GM21786 (cell line): ENCODE measurements around the gene MESD.

ENCODE experiments used
- ATAC-seq: cut with Tn5 transposase; IDR thresholded peaks from one replicate; pipeline ENCODE4 v1.9.1; 2021; ENCODE audit not compliant: unreplicated experiment

The MESD gene

DNA sequence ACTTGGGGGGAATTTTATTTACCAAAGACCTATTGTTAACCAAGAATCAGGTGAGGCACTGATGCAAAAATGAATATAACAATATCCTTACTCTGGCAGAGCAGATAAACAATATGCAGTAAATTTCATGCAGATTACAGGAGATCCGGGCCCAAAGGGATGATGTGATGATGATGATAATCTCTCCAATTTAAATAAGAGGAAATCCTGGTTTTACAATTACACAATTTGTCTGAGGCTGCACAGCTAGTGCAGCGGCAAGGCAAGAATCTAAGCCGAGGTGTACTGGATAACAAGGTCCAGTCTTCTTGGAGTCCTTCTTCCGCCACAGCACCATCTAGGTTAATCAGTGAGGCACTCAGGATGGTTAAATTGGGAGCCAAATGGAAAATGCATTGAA, 2.4 kb upstream of the MESD start:
- ATAC-seq, result no peak

DNA sequence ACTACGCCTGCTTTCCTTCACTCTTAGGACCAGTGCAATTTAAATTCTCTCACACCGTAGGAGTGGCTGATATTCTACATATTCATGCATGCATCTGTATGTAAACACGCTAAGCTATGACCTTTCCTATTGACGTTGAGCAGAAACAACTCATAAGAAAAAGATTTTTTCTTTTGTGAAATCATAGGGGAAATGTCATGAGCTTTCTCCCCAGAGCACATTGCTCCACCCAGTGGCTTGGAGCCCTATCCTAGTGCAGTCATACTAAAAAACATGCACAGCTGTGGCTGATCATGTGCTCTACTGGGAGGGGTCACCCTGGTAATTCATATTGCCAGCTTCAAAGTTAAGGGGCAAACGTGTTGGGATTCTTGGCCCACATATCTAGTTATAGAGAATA, 1.8 kb upstream of the MESD start:
- no peak for ATAC-seq

DNA sequence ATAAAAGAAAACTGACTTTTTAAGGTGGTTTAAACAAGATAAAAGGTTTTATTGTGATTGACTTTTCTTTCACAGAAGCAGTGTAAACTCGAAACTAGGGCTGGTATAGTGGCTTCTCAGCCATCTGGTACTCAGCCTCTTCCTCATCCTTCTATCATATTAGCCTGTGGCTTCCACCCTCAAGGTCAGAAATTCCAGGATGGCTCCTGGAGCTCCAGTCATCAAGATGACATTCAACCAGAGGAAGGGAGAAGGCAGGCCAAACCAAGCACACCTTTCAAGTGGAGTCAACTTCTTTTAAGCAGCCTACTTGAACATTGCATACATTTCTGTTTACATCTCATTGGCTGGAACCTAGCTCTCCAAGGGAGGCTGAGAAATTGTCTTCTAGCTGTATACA, 1.3 kb upstream of the MESD start:
- ATAC-seq, result no peak

DNA sequence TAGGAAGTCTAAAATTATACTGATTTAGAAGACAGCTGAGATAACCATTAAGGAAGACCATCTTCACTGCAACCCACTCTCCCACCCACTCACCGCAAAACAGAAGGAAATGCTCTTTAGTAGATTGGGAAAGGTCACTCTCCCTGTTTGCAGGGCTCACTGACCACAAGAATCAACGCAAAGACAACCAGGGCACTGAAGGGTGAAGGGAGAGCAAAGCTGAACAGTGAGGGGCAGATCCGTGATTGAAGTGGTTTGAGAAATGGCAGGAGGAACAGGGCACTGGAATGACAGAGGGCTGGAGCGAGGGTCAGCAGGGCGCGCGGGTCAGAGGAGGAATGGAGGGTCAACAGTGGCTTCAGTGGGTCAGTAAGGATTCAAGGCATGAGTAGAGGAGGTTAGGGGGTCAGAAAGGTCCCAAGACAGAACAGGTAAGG, 520 bp downstream of the MESD start:
- no peak for ATAC-seq

DNA sequence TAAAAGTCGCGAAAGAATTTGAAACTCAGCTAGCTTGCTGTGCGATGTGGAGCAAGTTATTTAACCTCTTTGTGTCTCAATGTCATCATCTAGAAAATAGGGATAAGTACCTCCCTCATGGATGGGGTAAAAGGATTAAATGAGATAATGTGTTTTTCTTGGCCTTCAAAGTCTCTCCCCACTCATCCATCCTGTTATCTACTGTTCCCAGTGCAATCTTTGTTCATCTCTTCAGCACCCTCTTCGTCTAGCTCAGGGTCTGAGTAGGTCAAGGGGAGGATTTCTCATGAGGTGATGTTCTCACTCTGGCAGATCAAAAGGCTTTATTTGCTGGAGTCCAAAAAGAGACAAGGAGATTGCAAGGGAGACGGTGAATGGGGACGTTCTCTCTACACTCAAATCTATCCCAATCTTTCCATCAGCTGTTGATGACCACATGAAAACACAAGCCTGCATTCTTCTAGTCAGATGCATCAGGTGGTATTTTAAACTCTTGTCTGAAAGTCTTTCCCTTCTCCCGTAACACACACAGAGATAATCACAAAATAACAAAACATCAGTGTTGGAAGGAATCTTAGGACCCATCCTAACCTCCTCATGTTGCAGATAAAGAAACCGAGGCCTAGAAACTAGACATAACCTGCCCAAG, 1.3 kb downstream of the MESD start:
- no peak for ATAC-seq

DNA sequence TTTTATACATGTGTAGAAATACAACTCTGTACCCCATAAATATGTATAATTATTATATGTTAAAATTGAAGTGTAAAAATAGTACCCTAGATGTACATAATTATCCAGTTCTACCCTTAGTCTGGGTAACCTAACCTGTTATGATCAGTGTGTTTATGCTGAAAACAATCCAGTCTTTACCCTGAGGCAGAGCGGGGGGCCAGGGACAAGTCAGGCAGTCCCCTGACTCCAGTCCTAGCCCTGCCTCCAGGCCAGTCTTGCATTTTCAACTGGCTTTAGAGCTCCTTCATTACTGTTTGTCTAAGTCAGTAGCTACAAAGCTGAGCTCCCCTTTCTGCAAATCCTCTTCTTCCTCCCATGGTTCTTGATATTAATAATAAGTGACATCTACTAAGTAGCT, 3.1 kb downstream of the MESD start:
- ATAC-seq, result no peak

DNA sequence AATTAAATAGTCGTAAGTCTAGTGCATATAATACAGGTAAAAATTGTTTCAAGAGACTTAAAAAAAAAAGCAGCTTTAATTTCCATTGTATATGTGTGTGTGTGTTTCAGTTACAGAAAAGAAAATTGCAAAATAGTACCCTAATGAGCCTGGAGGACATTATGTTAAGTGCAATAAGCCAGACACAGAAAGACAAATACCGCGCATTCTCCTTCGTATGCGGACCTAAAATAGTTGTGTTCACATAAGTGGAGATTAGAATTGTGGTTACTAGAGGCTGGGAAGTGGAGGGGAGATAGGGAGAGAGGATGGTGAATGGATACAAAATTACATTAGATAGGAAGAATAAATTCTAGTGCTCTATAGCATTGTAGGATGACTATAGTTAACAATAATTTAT, 3.6 kb downstream of the MESD start:
- no peak for ATAC-seq

DNA sequence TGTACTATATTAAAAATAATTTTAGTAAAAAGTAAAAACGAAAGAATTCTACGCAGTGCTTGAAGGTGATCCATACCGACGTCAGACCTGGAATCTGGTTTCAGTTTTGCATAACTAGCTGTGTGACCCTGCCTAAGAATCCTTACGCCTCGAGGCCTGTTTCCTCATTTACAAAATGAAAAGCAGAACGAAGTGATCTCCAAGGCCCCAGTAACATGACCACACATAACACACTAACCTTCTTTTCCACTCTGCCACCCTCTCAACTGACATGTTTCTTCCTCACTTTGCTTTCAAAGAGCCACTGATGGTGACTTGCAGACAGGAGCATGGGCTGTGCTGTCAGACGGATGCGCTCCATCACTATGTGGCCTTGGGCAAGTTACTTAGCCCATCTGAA, 4.8 kb downstream of the MESD start:
- ATAC-seq, result no peak

DNA sequence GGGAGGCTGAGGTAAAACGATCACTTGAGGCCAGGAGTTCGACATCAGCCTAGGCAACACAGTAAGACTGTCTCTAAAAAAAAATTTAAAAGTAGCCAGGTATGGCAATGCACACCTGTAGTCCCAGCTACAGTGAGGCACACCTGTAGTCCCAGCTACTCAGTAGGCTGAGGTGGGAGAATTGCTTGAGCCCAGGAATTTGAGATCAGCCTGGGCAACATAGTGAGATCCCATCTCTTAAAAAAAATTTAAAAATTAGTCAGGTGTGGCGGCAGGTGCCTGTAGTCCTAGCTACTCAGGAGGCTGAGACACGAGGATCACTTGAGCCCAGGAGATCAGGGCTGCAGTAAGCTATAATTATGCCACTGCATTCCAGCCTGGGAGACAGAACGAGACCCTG, 6.8 kb downstream of the MESD start:
- no peak for ATAC-seq

DNA sequence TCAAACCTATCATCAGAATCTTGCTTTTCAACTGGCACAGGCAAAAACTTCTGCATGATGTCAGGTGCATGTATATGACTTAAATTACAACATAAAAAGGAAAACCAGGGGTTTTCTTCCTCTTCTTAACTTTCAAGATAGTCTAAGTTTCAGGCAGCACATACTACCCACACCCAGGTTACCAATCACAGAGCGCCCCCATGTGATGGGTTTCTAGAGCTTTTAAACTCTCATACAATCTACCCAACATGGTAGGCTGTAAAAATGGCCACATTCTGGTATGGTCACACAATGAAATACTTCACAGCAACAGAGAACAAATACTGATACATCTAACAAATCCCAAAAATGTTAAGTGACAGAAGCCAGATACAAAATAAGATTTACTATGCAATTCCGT, 7.4 kb downstream of the MESD start:
- no peak for ATAC-seq

DNA sequence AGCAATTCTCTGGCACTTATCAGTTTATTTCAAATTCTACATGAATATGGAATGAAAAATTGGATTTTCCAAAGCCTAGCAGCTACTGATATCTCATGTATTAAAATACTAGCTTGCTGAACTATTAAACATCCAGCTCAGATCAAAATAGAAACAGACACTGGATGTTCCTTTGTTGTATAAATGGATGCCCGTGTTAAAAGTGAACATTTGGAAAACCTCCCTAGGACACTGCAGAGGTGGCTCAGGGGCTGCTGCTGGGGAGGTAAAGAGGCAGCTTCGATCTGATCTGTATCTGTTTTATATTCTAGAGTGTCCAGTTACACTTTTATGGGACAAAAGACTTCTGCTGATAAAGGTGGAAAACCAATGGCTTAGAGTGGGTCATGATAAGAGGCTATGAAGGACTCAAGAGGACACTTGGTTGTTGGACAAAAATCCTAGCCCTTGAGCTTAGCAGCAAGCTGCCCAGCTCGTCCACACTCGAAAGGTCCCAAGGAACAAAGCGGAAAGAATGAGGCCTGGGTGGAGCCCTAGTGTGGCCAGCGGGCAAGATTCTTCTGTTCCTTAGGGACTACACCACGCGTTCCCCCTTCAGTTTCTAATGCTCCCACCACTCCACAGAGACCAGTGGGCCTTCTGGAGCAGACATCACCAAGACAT, 9.9 kb downstream of the MESD start:
- ATAC-seq, result no peak

DNA sequence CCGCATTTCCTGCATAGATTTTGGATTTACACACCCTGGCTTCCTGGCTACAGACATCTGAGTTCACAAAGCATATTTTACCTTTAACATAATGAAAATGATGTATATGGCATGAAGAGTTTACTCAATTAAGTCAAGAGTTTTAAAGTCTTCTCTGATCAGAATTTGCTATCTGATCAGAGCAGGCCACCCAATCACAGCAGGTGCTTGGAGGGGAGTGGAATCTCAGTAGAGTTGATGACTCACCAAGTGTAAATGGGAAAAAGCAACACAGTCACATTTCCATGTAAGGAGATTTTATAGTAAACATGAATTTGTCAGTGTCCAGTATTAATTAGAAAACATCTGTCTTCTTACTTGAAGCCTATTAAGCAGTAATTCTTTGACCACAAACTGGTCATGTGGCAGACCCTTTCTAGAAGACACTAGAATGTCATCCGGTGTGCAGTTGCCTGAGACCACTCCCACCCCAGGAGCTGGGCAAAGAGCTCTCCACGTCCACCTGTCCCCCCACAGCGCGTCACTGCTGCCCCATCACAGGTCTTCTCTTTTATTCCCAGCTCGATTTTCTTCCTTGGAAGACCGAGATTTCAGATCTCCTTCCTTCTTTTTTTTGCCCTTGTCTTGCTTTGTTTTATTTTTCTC, 10.8 kb downstream of the MESD start:
- no peak for ATAC-seq

DNA sequence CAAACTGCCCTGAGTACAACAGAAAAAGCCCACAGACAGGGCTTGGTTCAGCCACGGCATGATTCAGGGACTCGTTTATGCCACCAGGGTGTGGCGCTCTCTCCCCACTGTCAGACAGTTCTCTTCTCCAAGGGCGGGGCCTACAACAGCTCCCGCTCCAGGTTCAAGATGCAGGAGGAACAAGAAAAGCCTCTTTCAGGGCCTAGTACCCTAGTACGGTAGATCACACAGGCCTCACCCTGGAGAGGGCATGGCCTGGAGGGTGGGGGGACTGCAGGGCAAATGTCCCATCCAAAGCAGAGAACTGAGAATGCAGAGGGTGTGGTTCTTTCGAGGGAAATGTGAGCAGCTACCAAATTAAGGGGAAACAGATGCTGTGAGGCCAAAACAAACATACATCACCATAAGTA, 12.0 kb downstream of the MESD start:
- ATAC-seq, result no peak

DNA sequence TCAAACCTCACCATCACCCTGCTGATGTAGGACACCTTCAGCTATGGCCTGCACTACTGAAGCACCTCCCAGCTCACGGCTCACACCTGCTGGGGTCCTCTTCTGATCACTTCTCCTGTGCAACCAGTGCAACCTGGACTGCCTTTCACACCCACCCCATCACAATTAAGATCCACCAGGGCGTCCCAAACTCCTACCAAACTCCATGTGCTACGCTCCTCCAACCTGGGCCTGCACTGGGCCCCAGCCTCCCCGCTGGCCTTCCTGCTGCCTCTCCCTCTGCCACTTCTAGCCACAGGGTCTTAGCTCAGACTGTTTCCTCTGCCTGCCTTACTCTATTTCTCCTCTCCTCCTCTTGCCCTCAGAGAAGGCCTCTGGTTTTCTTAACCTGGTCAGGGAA, 12.8 kb downstream of the MESD start:
- ATAC-seq, result no peak

DNA sequence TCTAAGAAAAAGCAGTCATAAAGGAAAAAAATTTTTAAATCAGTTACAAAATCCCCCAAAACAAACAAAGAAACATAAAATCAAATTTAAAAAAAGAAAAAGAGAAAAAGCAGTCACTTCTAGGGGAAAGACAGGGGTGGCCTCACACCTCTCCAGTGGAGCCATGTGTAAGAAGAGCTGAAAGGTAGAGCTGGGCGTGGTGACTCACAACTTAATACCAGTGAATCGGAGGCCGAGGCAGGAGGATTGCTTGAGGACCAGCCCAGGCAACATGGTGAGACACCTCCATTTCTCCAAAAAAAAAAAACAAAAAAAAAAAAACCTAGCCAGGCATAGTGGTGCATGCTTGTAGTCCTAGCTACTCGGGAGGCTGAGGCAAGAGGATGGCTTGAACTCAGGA, 14.7 kb downstream of the MESD start:
- no peak for ATAC-seq

DNA sequence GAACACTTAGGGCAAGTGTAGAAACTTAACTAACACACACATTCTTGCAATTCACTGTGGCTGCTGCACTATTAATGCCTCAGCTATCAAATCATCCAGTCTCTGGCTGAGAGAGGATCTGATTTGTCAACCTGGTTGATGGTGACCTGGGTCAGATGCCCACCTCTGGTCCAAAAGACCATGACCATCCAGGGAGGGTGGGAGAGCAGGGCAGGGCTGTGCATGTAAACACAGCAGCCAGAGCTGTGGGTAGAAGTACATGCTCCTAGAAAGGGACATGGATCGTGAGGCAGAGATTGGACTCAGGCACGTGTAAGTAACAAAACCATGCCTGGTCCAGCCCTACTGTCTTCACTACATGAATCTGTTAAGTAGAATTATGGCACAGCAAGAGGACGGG, 17.3 kb downstream of the MESD start:
- no peak for ATAC-seq

DNA sequence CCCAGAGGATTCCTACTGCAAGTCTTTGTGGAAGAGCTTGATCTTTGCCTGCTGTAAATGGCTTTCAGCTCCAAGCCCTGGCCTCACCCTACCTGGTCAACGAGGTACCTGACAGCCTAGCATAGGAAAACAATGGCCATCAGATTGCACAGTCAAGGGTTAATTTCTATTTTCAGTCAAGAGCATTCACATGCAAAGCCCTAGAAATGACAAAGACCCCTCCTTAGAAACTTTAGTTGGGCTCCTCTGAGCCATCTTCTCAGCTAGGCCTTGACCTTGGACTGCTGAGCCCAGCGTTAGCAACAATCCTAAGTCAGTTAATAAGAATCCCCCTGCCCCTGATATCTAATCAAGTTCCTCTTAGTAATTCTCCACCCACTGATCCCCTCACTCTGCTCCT, 18.5 kb downstream of the MESD start:
- ATAC-seq, result no peak

DNA sequence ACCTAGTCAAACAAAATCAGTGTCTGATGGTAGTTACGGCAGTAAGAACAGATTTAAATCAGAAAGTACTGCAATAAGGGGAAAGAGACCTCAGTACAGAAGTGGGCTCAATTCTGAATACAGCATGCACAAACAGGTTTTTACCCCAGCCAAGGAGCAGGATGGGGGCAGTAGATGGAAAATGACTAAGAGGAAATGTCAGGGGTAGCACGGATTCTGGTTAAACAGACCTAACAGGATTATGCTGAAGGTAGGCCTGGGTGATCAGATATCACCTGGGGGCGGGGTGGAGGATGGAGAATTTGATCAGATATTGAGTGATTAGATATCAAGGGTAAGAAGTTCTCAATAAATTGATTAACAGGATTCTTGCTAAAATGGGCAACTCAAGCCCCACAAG, 19.0 kb downstream of the MESD start:
- no peak for ATAC-seq

DNA sequence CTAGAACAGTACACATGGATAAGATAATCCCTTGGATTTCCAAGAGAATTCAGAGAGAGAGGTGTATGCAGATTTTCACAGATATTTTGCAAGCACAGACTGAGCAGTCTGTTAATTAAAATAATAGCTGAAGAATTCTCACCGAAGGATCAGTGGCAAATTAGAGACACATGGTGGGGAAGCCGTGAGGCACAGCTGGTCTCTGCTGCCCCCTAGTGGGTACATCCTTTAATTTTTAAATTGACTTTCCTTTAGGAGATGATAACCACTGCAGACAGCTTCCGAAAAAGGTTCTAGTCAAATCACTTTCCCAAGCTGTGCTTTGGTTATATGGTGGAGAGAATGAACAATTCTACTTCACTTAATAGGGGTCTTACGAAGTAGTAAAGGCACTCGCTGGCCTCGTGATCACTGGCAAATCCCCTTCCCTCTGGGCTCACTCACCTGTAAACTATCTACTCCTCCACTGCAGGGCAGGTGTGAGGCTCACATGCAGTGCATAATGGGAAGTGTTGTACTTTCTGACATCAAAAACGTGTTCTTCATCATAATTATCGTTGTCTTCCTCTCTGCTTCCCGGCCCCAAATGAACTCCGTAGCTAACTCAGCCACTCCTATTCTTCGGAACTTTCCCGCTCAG, 19.5 kb downstream of the MESD start:
- no peak for ATAC-seq

DNA sequence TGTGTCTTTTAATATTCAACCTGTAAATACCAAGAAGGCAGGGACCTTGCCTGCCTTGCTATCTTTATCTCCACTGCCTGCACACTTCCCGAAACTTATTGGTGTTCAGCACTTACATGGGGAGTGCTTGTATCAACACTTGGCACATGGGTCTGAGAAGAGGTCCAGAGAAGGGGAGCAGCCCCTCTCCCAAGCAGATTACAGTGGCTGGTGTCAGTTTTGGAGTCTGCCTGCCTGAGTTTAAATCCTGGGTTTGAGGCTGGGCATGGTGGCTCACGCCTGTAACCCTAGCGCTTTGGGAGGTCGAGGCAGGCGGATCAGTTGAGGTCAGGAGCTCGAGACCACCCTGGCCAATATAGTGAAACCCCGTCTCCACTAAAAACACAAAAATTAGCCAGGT, 20.3 kb downstream of the MESD start:
- ATAC-seq, result no peak

DNA sequence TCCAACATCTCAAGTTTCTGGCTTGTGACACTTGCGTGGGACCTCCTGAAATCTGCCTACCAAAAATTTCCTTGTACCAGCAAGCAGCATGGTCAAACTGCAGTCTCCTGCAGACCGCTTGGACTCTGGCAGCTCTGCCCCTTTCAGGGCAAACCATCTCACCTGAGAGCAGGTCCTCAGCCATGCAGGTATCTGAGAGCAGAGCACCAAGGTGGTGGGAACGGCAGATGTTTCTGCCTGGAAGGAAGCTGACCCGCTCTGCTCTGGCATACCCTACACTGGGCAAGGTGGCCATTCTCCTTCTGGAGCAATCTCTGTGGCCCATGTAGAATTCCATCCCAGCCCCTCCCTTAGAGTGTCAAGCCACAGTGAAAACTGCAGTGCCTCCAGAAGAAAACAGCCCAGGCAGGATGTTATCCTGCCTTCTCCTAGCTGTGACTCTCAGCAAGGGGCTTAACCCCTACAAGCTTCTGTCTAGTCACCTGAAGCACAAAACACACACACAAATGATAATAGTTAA, 21.6 kb downstream of the MESD start:
- no peak for ATAC-seq

DNA sequence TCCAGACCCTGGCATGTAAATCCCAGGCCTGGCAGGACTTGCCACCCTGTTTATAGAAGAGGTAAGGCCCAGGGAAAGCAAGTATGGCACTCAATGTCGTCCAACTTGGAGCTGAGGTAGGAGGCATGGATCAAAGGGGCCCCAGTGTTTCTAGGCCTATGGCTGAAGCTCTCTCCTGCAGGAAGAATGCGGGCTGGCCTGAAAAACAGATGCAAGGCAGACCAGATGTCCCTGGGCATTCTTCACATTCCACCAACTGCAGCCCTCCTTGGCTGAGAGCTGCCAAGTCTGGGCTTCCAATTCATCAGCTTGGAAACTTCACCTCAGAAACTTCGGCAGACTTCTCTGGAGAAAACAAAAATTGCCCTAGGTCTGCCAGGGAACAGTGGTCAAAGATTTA, 22.2 kb downstream of the MESD start:
- ATAC-seq, result no peak
